Glomerular endothelial cell (primary cell): ENCODE measurements around the gene MDH2. TPM values are rescaled to one million over a fixed set of nuclear protein-coding genes. Genes with fewer than 3 reads are reported as not detected.
"Not testable (repeated sequence)": the region's sequence is repeated elsewhere in the genome, so short reads cannot be mapped to it uniquely, and the experiment has no call there.

Experiments
- DNase-seq: peaks from one replicate; pipeline ENCODE4 v3.0.0-alpha.2; 2011; ENCODE audit warnings: low read depth, low spot score; ENCODE audit errors: extremely low read depth
- total RNA-seq: library from RNA; depleted of rRNA; stranded (reverse); fragments of >200 nt; gene quantifications from 2 replicates; pipeline ENCODE4 v1.2.3, GENCODE V29; 2015

Gene MDH2
- total RNA-seq, 1 donor from 2014 or later: 110 TPM

DNA sequence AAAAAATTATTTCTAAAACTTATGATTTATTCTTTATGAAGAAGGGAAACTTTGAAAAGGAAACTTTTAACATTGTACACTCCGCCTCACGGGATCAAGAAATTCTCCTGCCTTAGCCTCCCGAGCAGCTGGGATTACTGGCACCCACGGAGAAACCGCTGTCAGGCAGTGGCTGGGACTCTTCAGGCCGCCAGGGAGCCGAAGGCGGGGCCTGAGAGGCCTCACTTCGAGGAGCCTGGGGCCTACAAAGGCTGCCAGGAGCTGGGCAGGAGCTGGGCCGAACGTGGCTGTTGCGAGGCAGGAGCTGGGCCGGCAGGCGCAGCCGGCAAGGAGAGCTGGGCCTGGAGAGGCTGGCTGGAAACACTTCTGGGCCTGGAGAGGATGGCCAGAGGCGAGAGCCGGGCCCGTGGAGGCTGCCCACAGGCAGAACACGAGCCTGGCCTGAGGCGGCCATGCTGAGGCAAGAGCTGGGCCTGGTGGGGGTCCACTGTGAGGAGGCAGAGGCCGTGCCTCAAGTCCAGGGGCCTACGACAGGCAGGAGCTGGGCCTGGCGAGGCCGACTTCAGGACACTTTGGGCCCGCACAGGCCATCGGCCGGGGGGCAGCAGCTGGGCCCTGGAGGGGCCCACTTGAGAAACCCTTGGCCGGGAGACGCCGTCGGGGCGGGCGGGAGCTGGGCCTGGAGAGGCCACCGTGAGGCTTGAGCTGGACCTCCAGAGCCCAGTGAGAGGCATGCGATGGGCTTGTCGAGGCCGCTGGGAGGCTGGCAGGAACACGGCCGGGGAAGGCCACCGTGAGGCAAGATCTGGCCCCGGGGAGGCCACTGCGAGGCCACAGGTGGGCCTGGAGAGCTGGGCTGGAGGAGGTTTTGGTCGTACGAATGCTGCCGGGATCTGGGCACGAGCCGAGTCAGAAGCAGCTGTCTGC, 23.7 kb downstream of the MDH2 start:
- no peak for DNase-seq

DNA sequence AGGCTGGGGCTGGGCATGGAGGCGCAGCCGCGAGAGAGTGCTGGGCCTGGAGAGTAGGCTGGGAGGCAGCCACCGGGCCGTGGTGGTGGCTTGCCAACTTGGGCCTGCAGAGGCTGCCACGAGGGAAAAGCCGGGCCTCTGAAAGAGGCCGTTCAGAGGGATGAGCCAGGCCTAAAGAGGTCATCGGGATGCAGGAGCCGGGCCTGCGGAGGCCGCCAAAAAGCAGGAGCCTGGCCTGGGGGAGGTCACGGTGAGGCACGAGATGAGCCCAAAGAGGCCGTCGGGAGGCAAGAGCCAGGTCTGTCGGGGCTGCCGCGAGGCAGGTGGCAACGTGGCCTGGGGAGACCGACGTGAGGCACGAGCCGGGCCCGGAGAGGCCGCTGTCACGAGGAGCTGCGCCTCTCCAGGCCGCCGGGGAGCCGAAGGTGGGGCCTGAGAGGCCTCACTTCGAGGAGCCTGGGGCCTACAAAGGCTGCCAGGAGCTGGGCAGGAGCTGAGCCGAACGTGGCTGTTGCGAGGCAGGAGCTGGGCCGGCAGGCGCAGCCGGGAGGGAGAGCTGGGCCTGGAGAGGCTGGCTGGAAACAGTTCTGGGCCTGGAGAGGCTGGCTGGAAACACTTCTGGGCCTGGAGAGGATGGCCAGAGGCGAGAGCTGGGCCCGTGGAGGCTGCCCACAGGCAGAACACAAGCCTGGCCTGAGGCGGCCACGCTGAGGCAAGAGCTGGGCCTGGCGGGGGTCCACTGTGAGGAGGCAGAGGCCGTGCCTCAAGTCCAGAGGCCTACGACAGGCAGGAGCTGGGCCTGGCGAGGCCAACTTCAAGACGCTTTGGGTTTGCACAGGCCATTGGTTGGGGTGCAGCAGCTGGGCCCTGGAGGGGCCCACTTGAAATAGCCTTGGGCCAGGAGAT, 24.6 kb downstream of the MDH2 start:
- no peak for DNase-seq

DNA sequence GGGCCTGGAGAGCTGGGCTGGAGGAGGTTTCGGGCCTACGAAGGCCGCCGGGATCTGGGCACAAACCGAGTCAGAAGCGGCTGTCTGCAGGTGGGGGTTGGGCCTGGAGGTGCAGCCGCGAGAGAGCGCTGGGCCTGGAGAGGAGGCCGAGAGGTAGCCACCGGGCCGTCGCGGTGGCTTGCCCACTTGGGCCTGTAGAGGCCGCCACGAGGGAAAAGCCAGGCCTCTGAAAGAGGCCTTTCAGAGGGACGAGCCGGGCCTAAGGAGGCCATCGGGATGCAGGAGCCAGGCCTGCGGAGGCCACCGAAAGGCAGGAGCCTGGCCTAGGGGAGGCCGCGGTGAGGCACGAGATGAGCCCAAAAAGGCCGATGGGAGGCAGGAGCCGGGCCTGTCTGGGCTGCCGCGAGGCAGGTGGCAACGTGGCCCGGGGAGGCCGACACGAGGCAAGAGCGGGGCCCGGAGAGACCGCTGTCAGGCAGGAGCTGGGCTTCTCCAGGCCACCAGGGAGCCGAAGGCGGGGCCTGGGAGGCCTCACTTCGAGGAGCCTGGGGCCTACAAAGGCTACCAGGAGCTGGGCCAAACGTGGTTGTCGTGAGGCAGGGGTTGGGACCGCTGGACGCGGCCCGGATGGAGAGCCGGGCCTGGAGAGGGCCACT, 25.6 kb downstream of the MDH2 start:
- DNase-seq: no peak

DNA sequence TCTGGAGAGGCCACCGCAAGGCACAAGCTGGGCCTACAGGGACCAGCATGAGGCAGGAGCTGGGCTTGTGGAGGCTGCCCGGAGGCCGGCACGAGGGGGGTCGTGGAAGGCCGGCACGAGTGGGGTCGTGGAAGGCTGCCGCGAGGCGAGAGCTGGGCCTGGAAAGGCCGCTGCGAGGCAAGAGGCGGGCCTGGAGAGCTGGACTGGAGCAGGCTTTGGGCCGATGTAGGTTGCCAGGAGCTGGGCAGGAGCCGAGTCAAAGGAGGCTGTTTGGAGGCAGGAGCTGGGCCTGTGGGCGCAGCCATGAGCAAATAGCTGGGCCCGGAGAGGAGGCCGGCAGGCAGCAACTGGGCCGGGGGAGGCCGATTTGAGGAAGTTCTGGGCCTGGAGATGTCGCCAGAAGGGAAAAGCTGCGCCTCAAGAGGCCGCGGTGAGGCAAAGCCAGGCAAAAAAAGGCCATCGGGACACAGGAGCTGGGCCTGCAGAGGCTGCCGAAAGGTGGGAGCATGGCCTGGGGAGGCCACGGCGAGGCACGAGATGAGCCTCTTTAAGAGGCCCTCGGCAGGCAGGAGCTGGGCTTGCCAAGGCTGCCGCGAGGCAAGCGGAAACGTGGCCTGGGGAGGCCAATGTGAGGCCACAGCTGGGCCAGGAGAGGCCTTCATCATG, 26.5 kb downstream of the MDH2 start:
- no peak for DNase-seq

DNA sequence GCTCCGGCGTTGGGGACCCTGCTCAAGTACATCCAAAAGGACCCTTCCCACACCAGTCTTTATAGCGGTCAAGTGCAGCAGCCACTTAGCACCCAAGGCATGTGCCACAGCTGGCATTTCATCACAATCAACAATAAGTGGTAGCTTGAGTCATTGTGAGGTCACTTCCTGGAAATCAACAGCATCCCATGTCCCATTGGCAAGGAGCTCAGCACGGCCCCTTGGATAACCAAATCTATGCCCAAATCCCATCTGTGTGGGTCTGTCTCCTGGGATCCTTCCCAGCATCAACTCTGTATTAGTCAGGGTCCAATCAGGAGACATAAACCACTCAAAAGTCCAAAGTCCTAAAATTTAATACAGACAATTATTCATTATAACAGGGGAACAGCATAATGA, 27.1 kb downstream of the MDH2 start:
- no peak for DNase-seq

DNA sequence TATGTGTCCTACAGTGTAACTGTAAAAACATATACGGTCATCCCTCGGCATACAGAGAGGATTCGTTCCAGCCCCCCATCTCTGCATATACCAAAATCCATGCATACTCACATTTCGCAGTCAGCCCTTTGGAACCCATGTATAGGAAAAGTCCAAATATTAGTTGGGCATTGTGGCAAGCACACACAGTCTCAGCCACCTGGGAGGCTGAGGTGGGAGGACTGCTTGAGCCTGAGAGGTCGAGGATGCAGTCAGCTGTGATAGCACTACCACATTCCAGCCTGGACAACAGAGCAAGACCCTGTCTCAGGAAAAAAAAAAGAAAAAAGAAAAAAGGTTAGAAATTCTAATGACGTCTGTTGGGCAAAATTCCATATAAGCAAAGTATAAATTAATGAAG, 29.1 kb downstream of the MDH2 start:
- DNase-seq: no peak

DNA sequence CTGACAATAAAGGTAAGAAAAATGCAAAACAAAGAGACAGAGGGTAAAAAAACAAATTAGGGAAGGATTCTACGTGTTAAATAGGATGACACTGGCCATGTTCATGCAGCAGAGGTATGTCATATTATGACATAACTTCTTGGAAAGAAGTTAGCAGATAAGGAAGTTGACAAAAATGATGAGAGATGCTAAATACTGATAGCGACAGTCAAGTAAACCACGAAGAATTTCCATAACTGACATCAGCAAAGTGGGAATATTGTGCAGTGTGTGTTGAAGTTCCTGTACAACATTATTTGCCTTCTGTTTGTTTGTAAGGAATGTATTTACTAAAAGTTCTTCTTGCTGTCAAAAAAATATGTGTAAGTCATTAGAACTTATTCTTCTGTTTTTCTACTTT, 29.5 kb downstream of the MDH2 start:
- DNase-seq: no peak

DNA sequence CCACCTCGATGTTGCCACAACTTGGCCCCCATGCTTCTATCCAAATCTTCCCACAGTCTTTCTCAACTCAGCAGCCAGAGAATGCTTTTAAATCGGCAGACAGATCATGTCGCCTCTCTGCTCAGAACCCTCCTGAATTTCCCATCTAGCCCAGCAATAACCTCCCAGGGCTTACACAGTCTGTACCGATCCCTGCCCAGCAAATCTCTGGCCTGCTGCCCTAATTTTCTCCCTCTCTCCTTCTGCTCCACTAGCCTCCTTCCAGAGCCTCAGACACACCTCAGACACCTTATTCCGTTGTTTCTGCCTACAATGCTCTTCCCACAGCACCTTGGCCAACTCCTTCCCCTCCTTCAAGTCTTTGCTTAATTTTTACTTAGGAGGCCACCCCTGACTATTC, 32.3 kb downstream of the MDH2 start:
- DNase-seq: no peak

DNA sequence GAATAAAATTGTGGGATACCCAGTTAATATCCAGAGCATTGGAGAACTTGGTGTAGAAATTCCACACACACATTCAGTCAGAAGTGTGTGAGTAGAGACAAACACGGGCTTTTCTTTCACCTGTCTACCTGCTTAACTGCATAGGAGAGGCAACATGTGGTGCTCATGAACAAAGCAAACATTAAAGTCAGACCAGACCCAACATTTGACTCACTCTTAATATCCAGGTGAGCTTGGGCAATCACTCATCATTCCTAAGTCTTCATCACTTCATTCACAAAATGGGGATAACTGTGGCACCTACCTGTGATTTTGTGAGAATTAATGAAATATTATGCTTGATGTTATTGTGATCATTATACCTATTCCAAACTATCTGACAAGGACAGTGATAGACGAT, 36.2 kb downstream of the MDH2 start:
- DNase-seq: not testable (repeated sequence)

DNA sequence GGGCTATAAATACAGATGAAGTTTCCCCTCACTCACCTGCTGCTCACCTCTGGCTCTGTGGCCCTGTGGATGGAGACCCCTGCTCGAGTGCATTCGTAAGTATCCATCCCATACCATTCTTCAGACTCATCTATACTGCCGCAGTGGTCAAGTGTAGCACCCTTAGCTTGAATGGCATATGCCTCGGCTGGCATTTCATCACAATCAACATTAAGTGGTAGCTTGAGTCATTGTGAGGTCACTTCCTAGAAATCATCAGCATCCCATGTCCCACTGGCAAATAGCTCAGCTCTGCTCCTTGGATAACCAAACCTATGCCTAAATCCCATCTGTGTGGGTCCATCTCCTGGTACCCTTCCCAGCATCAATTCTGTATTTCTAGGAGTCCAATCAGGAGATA, 38.2 kb downstream of the MDH2 start:
- DNase-seq: no peak

DNA sequence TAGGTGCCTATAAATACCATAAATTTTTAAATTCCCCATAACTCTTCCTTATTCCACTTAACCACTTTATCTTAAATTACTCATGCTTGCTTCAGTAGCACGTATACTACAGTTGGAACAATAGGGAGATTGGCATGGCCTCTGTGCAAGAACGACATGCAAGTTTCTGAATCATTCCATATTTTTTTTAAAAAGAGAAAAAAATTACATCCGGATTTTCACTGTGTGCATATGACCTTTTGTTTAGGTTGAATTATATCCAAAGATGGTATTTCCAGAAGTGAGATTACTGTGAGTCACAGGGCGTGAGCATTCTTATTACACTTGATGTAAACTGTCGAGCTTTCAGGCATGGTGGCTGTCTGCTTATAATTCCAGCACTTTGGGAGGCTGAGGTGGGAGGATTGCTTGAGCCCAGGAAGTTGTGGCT, 39.5 kb downstream of the MDH2 start:
- DNase-seq: peak; percentile 83

DNA sequence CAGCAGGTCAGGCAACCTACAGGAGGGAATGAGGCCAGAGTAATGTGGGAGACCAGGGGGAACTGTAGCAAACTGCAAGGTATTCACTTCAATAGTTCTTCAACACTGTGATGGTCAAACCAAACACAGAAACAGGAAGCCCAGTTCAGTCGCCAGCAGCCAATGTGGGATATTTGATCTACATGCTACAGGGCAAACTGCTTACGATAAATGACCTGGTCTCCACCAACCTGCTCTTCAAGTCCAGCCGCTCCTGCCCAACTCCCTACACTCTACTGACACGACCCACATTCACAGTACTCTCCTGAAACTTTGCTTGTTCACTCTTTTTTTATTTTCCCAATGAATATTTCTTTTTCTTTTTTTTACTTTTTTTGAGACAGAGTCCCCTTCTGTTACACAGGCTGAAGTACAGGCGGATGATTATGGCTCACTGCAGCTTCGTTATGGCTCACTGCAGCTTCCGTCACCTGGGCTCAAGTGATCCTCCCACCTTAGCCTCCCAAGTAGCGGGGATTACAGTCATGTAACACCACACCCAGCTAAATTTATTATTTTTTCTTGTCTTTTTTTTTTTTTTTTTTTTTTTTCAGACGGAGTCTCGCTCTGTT, 42.1 kb downstream of the MDH2 start:
- DNase-seq: no peak

DNA sequence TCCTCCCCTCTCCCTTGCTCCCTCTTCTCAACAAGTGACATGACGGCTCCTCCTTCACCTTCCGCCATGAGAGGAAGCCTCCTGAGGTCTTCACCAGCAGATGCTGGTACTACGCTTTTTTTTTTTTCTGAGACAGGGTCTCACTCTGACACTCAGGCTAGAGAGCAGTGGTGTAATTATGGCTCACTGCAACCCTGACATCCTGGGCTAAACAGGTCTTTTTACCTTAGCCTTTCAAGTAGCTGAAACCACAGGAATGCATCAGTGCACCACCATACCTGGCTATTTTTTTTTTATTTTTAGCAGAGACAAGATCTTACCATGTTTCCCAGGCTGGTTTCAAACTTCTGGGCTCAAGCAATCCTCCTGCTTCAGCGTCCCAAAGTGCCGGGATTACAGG, 43.6 kb downstream of the MDH2 start:
- DNase-seq: no peak

DNA sequence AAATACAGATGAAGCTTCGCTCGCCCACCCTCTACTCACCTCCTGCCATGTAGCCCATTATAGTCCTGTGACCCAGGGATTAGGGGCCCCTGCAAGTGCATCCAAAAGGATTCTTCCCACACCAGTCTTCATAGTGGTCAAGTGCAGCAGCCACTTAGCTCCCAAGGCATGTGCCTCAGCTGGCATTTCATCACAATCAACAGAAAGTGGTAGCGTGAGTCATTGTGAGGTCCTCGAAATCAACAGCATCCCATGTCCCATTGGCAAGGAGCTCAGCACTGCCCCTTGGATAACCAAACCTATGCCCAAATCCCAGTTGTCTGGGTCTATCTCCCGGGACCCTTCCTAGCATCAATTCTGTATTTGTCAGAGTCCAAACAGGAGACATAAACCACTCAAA, 45.6 kb downstream of the MDH2 start:
- DNase-seq: not testable (repeated sequence)

DNA sequence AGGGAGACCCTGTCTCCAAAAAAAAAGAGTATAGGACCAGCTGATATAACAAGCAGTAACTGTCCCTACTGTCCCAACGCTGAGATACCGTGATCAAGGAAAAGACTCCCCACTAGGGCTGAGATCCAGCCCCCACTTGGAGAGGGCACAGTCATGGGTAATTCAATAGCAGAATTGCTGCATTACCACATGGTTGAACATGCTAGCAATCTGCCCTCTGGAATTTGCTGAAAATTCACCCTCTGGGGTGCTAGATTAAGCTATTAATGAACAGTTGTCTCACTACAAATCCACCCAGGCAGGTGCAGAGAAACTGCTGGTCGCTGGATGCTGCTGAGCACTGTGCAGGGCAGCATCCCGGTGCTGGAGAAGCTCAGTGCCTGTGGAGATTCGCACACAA, 46.4 kb downstream of the MDH2 start:
- DNase-seq: not testable (repeated sequence)

DNA sequence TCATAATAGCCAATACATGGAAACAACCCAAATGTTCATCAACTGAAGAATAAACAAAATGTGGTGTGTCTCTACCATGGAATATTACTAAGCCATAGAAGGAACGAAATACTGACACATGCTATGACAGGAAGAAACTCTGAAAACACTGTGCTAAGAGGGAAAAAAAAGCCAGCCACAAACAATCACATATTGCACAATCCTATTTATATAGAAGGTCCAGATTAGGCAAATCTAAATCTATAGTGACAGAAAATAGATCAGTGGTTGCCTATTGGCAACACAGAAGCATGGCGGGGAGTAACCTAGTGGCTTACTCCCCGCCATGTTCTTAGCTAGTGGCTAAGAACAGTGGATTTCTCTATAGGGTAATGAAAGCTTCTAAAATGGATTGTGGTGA, 48.0 kb downstream of the MDH2 start:
- no peak for DNase-seq

DNA sequence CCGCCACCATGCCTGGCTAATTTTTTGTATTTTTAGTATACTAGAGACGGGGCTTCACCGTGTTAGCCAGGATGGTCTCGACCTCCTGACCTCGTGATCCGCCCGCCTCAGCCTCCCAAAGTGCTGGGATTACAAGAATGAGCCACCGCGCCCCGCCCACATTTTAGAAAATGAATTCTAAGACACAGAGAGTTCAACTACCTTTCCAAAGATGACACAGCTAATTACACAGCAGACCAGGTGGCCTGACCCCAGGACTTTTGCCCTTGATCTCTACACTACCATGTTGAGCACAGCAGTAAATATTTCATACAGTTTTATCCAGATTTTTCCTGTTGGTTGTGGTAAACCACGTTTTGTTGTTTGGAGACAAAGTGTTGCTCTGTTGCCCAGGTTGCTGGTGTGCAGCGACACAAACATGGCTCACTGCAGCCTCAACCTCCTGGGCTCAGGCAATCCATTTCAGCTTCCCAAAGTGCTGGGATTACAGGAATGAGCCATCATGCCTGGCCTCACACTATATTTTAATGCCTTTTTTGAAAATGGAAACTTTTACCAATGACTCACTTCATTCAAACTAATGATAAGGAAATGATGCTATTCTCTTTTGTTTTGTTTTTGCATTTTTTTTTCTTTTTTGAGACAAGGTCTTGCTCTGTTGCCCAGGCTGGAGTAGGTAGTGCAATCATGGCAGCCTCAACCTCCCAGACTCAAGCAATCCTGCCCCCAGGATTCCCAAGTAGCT, 54.0 kb downstream of the MDH2 start:
- not testable (repeated sequence) for DNase-seq

DNA sequence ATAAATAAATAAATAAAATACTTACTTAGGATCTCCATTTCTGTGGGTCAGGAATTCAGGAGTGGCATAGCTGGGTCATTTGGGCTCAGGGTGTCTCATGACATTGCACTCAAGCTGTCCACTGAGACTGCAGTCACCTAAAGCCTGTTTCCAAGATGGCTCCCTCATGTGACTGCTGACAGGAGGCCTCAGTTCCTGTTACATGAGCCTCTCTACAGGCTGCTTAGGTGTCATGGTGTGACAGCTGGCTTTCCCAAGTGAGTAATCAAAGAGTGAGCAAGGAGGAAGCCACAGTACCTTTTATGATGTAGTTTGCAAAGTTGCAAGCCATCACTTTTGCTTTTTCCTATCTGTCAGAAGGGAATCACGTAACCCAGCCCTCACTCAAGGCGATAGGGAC, 55.9 kb downstream of the MDH2 start:
- DNase-seq: not testable (repeated sequence)

DNA sequence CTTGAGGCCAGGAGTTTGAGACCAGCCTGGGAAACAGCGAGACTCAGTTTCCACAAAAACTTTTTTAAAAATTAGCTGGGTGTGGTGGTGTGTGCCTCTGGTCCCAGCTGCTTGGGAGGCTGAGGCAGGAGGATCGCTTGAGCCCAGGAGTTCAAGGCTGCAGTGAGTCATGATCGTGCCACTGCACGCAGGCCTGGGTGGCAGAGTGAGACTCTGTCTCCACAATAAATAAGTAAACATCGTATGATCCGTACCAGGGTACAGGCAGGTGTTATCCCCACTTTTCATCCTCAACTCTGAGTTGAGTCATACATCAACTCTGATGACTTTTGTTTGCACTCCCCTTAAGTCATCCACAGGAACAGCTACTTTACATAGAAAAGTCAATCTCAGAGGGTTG, 58.2 kb downstream of the MDH2 start:
- not testable (repeated sequence) for DNase-seq
